Mucosa of descending colon (tissue), 3 donors: Measurements from ENCODE around the gene DCAF15. TPM values are rescaled to one million over a fixed set of nuclear protein-coding genes. Genes with fewer than 3 reads are reported as not detected.
A peak's percentile ranks its signal among the peaks of the same experiment; 100 is the strongest.

Experiments used
- ATAC-seq: fragments of 200-7000 bp; cut with Tn5 transposase; one replicate; pipeline ENCODE4 v1.9.1; 2020; ENCODE audit warnings: mild to moderate bottlenecking, moderate library complexity
- DNase-seq, 3 donors: peaks; one replicate each; pipeline ENCODE4 v3.0.0-alpha.2; 2020
- H3K36me3 ChIP-seq: fragments of 200-600 bp; one replicate; pipeline ENCODE4 v1.8.0; 2021; ENCODE audit warnings: low read depth, mild to moderate bottlenecking
- H3K4me1 ChIP-seq: fragments of 200-600 bp; one replicate; pipeline ENCODE4 v1.8.0; 2021; ENCODE audit warnings: low read depth, mild to moderate bottlenecking
- H3K4me3 ChIP-seq: fragments of 200-600 bp; one replicate; pipeline ENCODE4 v1.8.0; 2021; ENCODE audit warnings: mild to moderate bottlenecking
- H3K9me3 ChIP-seq: fragments of 200-600 bp; one replicate; pipeline ENCODE4 v1.8.0; 2021; ENCODE audit warnings: mild to moderate bottlenecking
- CTCF ChIP-seq: fragments of 200-600 bp; IDR thresholded peaks from one replicate; pipeline ENCODE4 v1.8.0; 2022; ENCODE audit warnings: antibody characterized with exemption, mild to moderate bottlenecking
- intact Hi-C, 2 donors: fragments of 100-400 bp; cut with DNase I in 1 of 2; cut with micrococcal nuclease in 1 of 2; formaldehyde crosslinking; loops; one replicate each; pipeline versions ENCODE4 v1.11.0 to v1.11.1; 2022; cut with DNase I, micrococcal nuclease
- total RNA-seq, 3 donors: library from RNA; stranded (reverse); fragmentation: NEBNext Ultra II Directional in 2 of 3; extraction: Animal tissue kit (Norgen Biotek cat#: 25700) in 2 of 3; gene quantifications; one replicate each; pipeline versions ENCODE4 v1.2.1 to v1.2.4, GENCODE V29; 2021 to 2023
- donor health status: DM: no; HTN: no; CAD: no; lungs with moderate emphysema.
- donor health status: DM: no; HTN: no; CAD: no.
- donor health status: DM: no; HTN: yes; CAD: no.

DCAF15 gene
- total RNA-seq, 3 donors from 2014 or later = 26.4 to 35.2 (median 34.7) TPM

DNA sequence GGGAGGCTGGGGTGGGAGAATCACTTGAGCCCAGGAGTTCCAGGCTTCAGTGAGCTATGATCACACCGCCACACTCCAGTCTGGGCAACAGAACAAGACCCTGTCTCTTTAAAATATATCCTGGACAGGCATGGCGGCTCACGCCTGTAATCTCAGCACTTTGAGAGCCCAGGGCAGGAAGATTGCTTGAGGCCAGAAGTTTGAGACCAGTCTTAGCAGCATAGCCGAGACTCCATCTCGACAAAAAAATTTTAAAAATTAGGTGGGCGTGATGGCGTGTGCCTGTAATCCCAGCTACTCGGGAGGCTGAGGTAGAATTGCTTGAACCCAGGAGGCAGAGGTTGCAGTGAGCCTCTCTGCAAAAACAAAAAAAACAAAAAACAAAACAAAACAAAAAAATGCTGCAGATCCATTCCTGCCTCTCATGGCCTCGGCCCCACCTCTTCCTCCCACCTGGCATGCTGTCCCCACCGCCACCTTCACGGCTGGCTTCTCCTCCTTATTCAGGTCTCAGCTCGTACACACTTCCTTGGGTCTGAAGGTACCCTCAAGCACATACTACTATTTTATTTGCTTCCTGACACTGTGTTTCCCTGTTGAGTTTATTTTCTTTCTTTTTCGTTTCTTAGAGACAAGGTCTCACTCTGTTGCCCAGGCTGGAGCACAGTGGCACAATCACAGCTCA lies 48.5 kb downstream of the DCAF15 start:
- Histone ChIP-seq H3K9me3 (no peaks in the 10 kb centered on the region), H3K4me3 (no peak overlapping the region), H3K4me1 (peaks cover 21% of the 10 kb centered on the region), H3K36me3 (no peaks in the 10 kb centered on the region)
- intact Hi-C loops = no loop called here
- peak in 1 of 3 donors; percentile 50 for DNase-seq
- ATAC-seq = no peak
- no peak for TF ChIP-seq CTCF

DNA sequence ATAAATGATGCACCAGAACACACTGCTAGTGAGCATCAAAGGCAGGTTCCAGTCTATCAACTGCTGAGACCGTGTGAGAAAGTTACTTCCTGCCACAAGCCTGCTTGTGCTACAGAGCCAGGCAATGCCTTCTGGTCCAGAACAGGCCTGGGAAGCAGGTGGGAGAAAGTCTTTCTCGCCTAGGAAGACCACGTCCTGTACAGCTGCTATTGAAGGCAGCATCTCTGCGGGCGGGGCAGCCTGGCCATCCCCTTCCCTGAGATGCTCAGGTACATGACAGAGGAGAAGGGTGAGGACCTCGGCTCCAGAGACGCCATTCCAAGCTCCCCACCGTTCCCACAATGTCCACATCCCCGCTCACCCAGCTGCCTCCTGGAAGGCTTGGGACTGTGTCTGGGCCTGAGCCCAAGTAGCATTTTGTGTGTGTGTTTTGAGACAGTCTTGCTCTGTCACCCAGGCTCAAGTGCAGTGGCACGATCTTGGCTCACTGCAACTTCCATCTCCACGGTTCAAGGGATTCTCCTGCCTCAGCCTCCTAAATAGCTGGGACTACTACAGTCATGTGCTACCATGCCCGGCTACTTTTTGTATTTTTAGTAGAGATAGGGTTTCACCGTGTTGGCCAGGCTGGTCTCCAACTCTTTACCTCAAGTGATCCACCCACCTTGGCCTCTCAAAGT lies 50.4 kb downstream of the DCAF15 start:
- Histone ChIP-seq H3K9me3 (no peaks in the 10 kb centered on the region), H3K4me1 (peaks cover 16% of the 10 kb centered on the region), H3K36me3 (peaks cover 7% of the 10 kb centered on the region), H3K4me3 (no peak overlapping the region)
- DNase-seq = peak in 1 of 3 donors; percentile 56
- no peak for TF ChIP-seq CTCF
- intact Hi-C loops = no loop called here
- no peak for ATAC-seq

- Histone ChIP-seq H3K4me3 (no peak overlapping the region), H3K9me3 (no peaks in the 10 kb centered on the region), H3K4me1 (peaks cover 16% of the 10 kb centered on the region), H3K36me3 (peaks cover 7% of the 10 kb centered on the region)
- peak in 1 of 3 donors; percentile 13 for DNase-seq
- TF ChIP-seq CTCF = no peak
- intact Hi-C loops = no loop called here
- ATAC-seq = no peak
These were observed 51.1 kb downstream of the DCAF15 start for GRCh38 chr19:14003251-14004055.

GRCh38 chr19:14004619-14005348 lies 52.5 kb downstream of the DCAF15 start:
- peak; percentile 24 for ATAC-seq

More at GRCh38 chr19:14004619-14005348, 52.5 kb downstream of the DCAF15 start:
- no peak for TF ChIP-seq CTCF
- no peak overlapping the region for H3K4me3 ChIP-seq
- intact Hi-C loops = loop anchor here in 1 of 2 donors (5.0 kb wide), 1 partner anchor 113 kb away; the partner anchor contains the start of gene PRKACA
- H3K36me3 ChIP-seq = peaks cover 7% of the 10 kb centered on the region
- no peaks in the 10 kb centered on the region for H3K9me3 ChIP-seq
- peaks cover 16% of the 10 kb centered on the region for H3K4me1 ChIP-seq
- peak; percentile 67 to 76 (median 71) for DNase-seq
